CD14-positive monocyte (primary cell): Measurements from ENCODE around the gene F2R. TPM values are rescaled to one million over a fixed set of nuclear protein-coding genes. Genes with fewer than 3 reads are reported as not detected.

Experiments used
- DNase-seq, 3 donors: peaks; one replicate each; pipeline ENCODE4 v3.0.0-alpha.2; 2011 to 2022
- H2AFZ ChIP-seq: 2 replicates; pipeline ENCODE4 v1.6.0; 2012; ENCODE audit warnings: mild to moderate bottlenecking, low read depth, low read length, inconsistent platforms; ENCODE audit not compliant: insufficient read depth, poor library complexity, severe bottlenecking
- H3K27ac ChIP-seq, 2 donors: 1 replicate in 1 of 2; 2 replicates in 1 of 2; pipeline ENCODE4 v1.5.1; 2012 to 2013; ENCODE audit warnings: low read length in 2 of 2, control low read depth in 1 of 2, inconsistent platforms in 1 of 2, low read depth in 1 of 2, mild to moderate bottlenecking in 1 of 2
- H3K27me3 ChIP-seq, 2 donors: one replicate each; pipeline versions ENCODE4 v1.6.0 to v1.6.1; 2011 to 2013; ENCODE audit warnings: low read length in 2 of 2; ENCODE audit not compliant: control insufficient read depth in 2 of 2, insufficient read depth in 2 of 2
- H3K36me3 ChIP-seq, 2 donors: replicated peaks in 1 of 2; 1 replicate in 1 of 2; 2 replicates in 1 of 2; pipeline versions ENCODE4 v1.5.1 to v1.6.1; 2012 to 2013; ENCODE audit warnings: low read length in 2 of 2, control low read depth in 1 of 2, inconsistent platforms in 1 of 2, mild to moderate bottlenecking in 1 of 2; ENCODE audit not compliant: insufficient read depth in 2 of 2, control insufficient read depth in 1 of 2
- H3K4me1 ChIP-seq, 2 donors: 1 replicate in 1 of 2; 2 replicates in 1 of 2; pipeline versions ENCODE4 v1.5.1 to v1.6.1; 2012 to 2013; ENCODE audit warnings: low read length in 2 of 2, control low read depth in 1 of 2, inconsistent platforms in 1 of 2, mild to moderate bottlenecking in 1 of 2, moderate library complexity in 1 of 2; ENCODE audit not compliant: insufficient read depth in 2 of 2, control insufficient read depth in 1 of 2
- H3K4me2 ChIP-seq: replicated peaks from 2 replicates; pipeline ENCODE3; 2012; ENCODE audit warnings: low read length, moderate library complexity, mild to moderate bottlenecking; ENCODE audit not compliant: poor library complexity, severe bottlenecking; ENCODE audit errors: extremely low read depth
- H3K4me3 ChIP-seq, 3 experiments: fragments of 200-600 bp in 1 of 3; sonication (generic) in 1 of 3; replicated peaks in 1 of 3; 1 replicate in 2 of 3; 2 replicates in 1 of 3; pipeline ENCODE4 v1.5.1; 2011 to 2013; ENCODE audit warnings: low read length in 3 of 3, mild to moderate bottlenecking in 3 of 3, control low read depth in 2 of 3, low read depth in 2 of 3, inconsistent platforms in 1 of 3, moderate library complexity in 1 of 3
- H3K79me2 ChIP-seq: 2 replicates; pipeline ENCODE4 v1.6.0; 2012; ENCODE audit warnings: mild to moderate bottlenecking, control low read depth, inconsistent platforms, low read length, moderate library complexity; ENCODE audit not compliant: insufficient read depth
- H3K9ac ChIP-seq: 2 replicates; pipeline ENCODE4 v1.6.0; 2017; ENCODE audit warnings: low read length, mild to moderate bottlenecking; ENCODE audit not compliant: insufficient read depth, poor library complexity, severe bottlenecking
- H3K9me3 ChIP-seq, 2 donors: replicated peaks in 1 of 2; 1 replicate in 1 of 2; 2 replicates in 1 of 2; pipeline versions ENCODE4 v1.5.1 to v1.6.1; 2012 to 2013; ENCODE audit warnings: low read length in 2 of 2, control low read depth in 1 of 2; ENCODE audit not compliant: control insufficient read depth in 1 of 2, insufficient read depth in 1 of 2
- H4K20me1 ChIP-seq: 2 replicates; pipeline ENCODE4 v1.6.0; 2012; ENCODE audit warnings: mild to moderate bottlenecking, low read length, control low read depth, moderate library complexity; ENCODE audit not compliant: insufficient read depth
- H3K27ac Mint-ChIP-seq, 7 donors: one replicate each; pipeline ENCODE4 v1.8.0; 2020; ENCODE audit warnings: mild to moderate bottlenecking in 7 of 7, mixed read lengths in 7 of 7, moderate library complexity in 6 of 7, inconsistent platforms in 2 of 7
- H3K27me3 Mint-ChIP-seq, 3 donors: one replicate each; pipeline ENCODE4 v1.8.0; 2021 to 2022; ENCODE audit warnings: low read depth in 3 of 3, mild to moderate bottlenecking in 3 of 3, mixed read lengths in 3 of 3, moderate library complexity in 3 of 3, inconsistent platforms in 1 of 3
- H3K36me3 Mint-ChIP-seq, 2 donors: one replicate each; pipeline ENCODE4 v1.8.0; 2020; ENCODE audit warnings: mixed read lengths in 2 of 2, inconsistent platforms in 1 of 2, mild to moderate bottlenecking in 1 of 2
- H3K4me1 Mint-ChIP-seq: one replicate; pipeline ENCODE4 v1.8.0; 2020; ENCODE audit warnings: mild to moderate bottlenecking, mixed read lengths
- H3K4me3 Mint-ChIP-seq, 2 donors: one replicate each; pipeline ENCODE4 v1.8.0; 2020; ENCODE audit warnings: mild to moderate bottlenecking in 2 of 2, mixed read lengths in 2 of 2, moderate library complexity in 1 of 2
- H3K9me3 Mint-ChIP-seq, 7 donors: one replicate each; pipeline ENCODE4 v1.8.0; 2020 to 2022; ENCODE audit warnings: mixed read lengths in 7 of 7, mild to moderate bottlenecking in 6 of 7, moderate library complexity in 6 of 7, inconsistent platforms in 2 of 7
- WGBS: methylation state at CpG from one replicate; pipeline ENCODE4 v1.1.5; 2013; ENCODE audit warnings: missing lambda C conversion rate; ENCODE audit not compliant: insufficient coverage; 5-methylcytosine and 5-hydroxymethylcytosine counted together
- intact Hi-C, 2 donors: fragments of 100-400 bp; cut with micrococcal nuclease; formaldehyde crosslinking; loops; one replicate each; pipeline versions ENCODE4 v1.15.0 to v1.15.1; 2023
- polyA plus RNA-seq, 3 donors: library from polyadenylated mRNA; depleted of rRNA in 1 of 3; unstranded in 2 of 3; stranded (reverse) in 1 of 3; fragments of 300-500 nt in 2 of 3; fragments of >200 nt in 1 of 3; fragmentation: Illumina TruSeq in 2 of 3; gene quantifications; 1 replicate in 2 of 3; 2 replicates in 1 of 3; pipeline ENCODE4 v1.2.3, GENCODE V29; 2012 to 2021
- TF ChIP-seq, protein P1 (sequence below): fragments of 200-600 bp; IDR thresholded peaks from one replicate; pipeline ENCODE4 v1.8.0; 2022; ENCODE audit warnings: antibody characterized with exemption, mild to moderate bottlenecking

The F2R gene
- polyA plus RNA-seq, 3 donors: 0.09 to 0.33 (median 0.22) TPM

DNA sequence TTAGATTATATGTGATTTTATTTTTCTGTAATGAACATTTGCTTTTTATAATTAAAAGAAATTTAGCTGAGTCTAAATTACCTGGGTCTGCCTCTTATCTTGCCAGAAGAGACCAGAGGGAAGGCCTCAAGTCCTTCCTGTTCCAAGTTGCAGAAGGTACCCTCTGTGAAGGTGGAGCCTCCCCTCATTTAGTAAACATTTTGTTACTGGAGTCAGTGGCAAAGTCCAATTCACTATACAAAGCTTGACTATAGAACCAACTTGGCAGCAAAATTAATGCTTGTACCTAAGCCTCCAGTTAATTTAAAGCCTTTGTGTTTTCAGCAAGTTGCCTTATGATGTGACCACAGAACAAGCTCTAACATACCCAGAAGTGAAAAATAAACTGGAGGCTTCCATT, 42.8 kb upstream of the F2R start:
- intact Hi-C loops: no loop called here
- H3K36me3 Mint-ChIP-seq: peaks cover 86% of the 10 kb centered on the region in 2 donors
- no peak overlapping the region for H2AFZ ChIP-seq

DNA sequence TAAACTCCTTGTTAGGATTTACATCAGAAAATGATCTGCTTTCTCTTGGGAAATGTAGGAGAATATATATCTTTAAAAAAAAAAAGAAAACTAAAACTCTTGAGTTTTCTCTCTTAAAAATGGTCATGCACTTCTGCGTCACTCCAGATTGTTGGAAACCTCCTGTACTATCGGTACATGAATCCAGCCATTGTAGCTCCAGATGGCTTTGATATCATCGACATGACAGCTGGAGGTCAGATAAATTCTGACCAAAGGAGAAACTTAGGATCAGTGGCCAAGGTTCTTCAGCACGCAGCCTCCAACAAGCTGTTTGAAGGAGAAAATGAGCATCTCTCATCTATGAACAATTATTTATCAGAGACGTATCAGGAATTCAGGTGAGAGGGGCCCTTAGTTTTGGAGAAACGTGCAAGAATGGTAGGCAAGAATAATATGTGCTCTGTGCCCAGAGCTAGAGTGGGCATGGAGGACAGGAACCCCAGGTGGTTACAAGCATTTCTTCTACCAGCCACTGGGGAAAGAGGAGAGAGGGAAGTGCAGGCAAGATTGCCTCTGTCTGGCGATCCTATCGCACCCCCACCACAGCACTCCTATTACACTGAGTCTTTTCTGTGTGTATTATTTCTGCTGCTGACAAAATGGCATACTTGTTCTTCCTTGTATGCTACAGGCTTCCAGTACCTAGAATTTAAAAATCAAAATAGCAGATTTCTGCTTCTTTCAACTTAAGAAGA, 41.4 kb upstream of the F2R start:
- 98% methylated on average over 4 of the region's 8 CpGs for WGBS
- H3K36me3 Mint-ChIP-seq: peaks cover 87 to 91% of the 10 kb centered on the region in 2 donors

More for the DNA sequence above, 42.8 kb upstream of the F2R start:
- no peaks in the 10 kb centered on the region for H3K79me2 ChIP-seq
- no peak overlapping the region for H3K27ac ChIP-seq
- no peak for DNase-seq
- no peaks in the 10 kb centered on the region for H3K27me3 Mint-ChIP-seq
- peaks cover 92 to 98% of the 10 kb centered on the region in 2 donors for H3K36me3 ChIP-seq
- H4K20me1 ChIP-seq: no peaks in the 10 kb centered on the region
- no peaks in the 10 kb centered on the region for H3K9me3 Mint-ChIP-seq
- H3K4me3 Mint-ChIP-seq: no peak overlapping the region
- no peak overlapping the region for H3K27ac Mint-ChIP-seq
- no peaks in the 10 kb centered on the region for H3K4me1 ChIP-seq
- no peak overlapping the region for H3K9ac ChIP-seq
- no peaks in the 10 kb centered on the region for H3K9me3 ChIP-seq
- H3K4me2 ChIP-seq: no peak overlapping the region
- no peaks in the 10 kb centered on the region for H3K4me1 Mint-ChIP-seq
- no peak overlapping the region for H3K4me3 ChIP-seq
- no peaks in the 10 kb centered on the region for H3K27me3 ChIP-seq
- TF ChIP-seq, protein P1, sequence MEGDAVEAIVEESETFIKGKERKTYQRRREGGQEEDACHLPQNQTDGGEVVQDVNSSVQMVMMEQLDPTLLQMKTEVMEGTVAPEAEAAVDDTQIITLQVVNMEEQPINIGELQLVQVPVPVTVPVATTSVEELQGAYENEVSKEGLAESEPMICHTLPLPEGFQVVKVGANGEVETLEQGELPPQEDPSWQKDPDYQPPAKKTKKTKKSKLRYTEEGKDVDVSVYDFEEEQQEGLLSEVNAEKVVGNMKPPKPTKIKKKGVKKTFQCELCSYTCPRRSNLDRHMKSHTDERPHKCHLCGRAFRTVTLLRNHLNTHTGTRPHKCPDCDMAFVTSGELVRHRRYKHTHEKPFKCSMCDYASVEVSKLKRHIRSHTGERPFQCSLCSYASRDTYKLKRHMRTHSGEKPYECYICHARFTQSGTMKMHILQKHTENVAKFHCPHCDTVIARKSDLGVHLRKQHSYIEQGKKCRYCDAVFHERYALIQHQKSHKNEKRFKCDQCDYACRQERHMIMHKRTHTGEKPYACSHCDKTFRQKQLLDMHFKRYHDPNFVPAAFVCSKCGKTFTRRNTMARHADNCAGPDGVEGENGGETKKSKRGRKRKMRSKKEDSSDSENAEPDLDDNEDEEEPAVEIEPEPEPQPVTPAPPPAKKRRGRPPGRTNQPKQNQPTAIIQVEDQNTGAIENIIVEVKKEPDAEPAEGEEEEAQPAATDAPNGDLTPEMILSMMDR: no peak

More for the DNA sequence above, 41.4 kb upstream of the F2R start:
- Histone ChIP-seq H3K9ac (no peak overlapping the region), H3K9me3 (no peaks in the 10 kb centered on the region), H3K79me2 (no peaks in the 10 kb centered on the region), H3K4me1 (no peaks in the 10 kb centered on the region), H3K4me3 (no peak overlapping the region), H2AFZ (no peak overlapping the region), H4K20me1 (no peaks in the 10 kb centered on the region), H3K27me3 (no peaks in the 10 kb centered on the region), H3K4me2 (no peak overlapping the region), H3K36me3 (peaks cover 95 to 99% of the 10 kb centered on the region in 2 donors), H3K27ac (no peak overlapping the region)
- DNase-seq: no peak
- H3K4me1 Mint-ChIP-seq: no peaks in the 10 kb centered on the region
- TF ChIP-seq, protein P1: no peak
- no peaks in the 10 kb centered on the region for H3K27me3 Mint-ChIP-seq
- no peaks in the 10 kb centered on the region for H3K9me3 Mint-ChIP-seq
- no peak overlapping the region for H3K4me3 Mint-ChIP-seq
- H3K27ac Mint-ChIP-seq: peak overlapping the region in 1 of 7 donors; percentile 1
- intact Hi-C loops: no loop called here
